ENCODE measurements around the gene CISD3. TPM values are rescaled to one million over a fixed set of nuclear protein-coding genes. Genes with fewer than 3 reads are reported as not detected.

Gene CISD3
- total and polyA plus RNA-seq, 10 of the 15 experiments (the other 5 are each of a cell fraction or from before 2014, with no cell fraction given): 2.6 to 38.1 (median 8.1) TPM

GRCh38 chr17:38735161-38735997 is 5.2 kb downstream of the CISD3 start:
- ChIA-PET SMC1A (ENCODE audit: uncharacterized antibody, unreplicated experiment) (interaction anchor here (0.6 to 4.6 kb wide), 10 partner anchors 11 to 223 kb away, joined by 3 to 50 read pairs (median 4); partner anchors contain the start of genes EPOP, MLLT6 and PSMB3), CTCF (interaction anchor here (0.6 to 5.0 kb wide), 32 partner anchors 10 to 418 kb away, joined by 3 to 170 read pairs (median 4); partner anchors contain the start of genes EPOP, PCGF2, PSMB3 and RPL23), RAD21 (ENCODE audit: unreplicated experiment) (interaction anchor here (0.6 to 3.3 kb wide), 17 partner anchors 11 to 246 kb away, joined by 3 to 66 read pairs (median 3); partner anchors contain the start of gene EPOP), POLR2A (interaction anchor here (0.6 to 1.0 kb wide), 3 partner anchors 57 to 134 kb away, joined by 4 to 5 read pairs (median 4); no protein-coding TSS in a partner anchor)
- Histone ChIP-seq H3K27me3 (replicated peaks in 1 of 2; ENCODE audit: control insufficient read depth in 2 of 2, insufficient read depth in 2 of 2, low read length in 1 of 2) (no peaks in the 10 kb centered on the region), H3K36me3 (ENCODE audit: control insufficient read depth in 2 of 2, insufficient read depth in 2 of 2, low read length in 1 of 2) (peaks cover 4 to 22% of the 10 kb centered on the region in 2 experiments; a peak in 3 of 4 replicates), H3K4me3 (no peak overlapping the region), H3K4me2 (ENCODE audit: control insufficient read depth, insufficient read depth) (no peak overlapping the region), H2AFZ (ENCODE audit: control insufficient read depth, low read depth, low read length) (no peak overlapping the region), H4K20me1 (ENCODE audit: control insufficient read depth, insufficient read depth) (no peaks in the 10 kb centered on the region), H3K9me3 (replicated peaks; ENCODE audit: control insufficient read depth, insufficient read depth, low read length) (no peaks in the 10 kb centered on the region), H3K4me1 (ENCODE audit: control insufficient read depth, insufficient read depth, low read length) (peaks cover 20% of the 10 kb centered on the region), H3K27ac (ENCODE audit: control insufficient read depth, insufficient read depth) (no peak overlapping the region), H3K79me2 (ENCODE audit: control insufficient read depth, insufficient read depth, low read length) (peaks cover 12% of the 10 kb centered on the region), H3K9ac (ENCODE audit: control insufficient read depth, insufficient read depth, low read length) (no peak overlapping the region)
- in situ Hi-C loops (cut with MboI) (no loop called here), intact Hi-C loops (cut with micrococcal nuclease; ENCODE audit: unreplicated experiment) (loop anchor here (1.0 kb wide), 1 partner anchor 58 kb away; no protein-coding TSS in a partner anchor)
- BruUV-seq (replicated peaks): TSS peak; percentile 58
- ATAC-seq: peak; percentile 57
- 44% methylated on average over 23 of the region's 23 CpGs for WGBS (ENCODE audit: insufficient coverage, insufficient replicate concordance, low lambda C conversion rate, missing lambda C conversion rate)
- no peak for FAIRE-seq
- no peak for DNase-seq (ENCODE audit: low read depth, low spot score)
- TF ChIP-seq YY1 (IDR thresholded peaks at IDR 0.05; ENCODE audit: low read depth, low read length) (0 out of 2 replicates have a peak, but pooled peaks have one; percentile 38), CREM (IDR thresholded peaks at IDR 0.05; ENCODE audit: low read depth) (no peak), ATF7 (IDR thresholded peaks at IDR 0.05; ENCODE audit: low read depth) (no peak), CEBPB (IDR thresholded peaks at IDR 0.05; ENCODE audit: borderline replicate concordance in 1 of 2, low read depth in 2 of 2, low read length in 2 of 2) (no peak), E2F8 (IDR thresholded peaks at IDR 0.05; ENCODE audit: low read depth, partially characterized antibody) (no peak), HDGF (IDR thresholded peaks at IDR 0.05) (peak; percentile 91), CHD4 (IDR thresholded peaks at IDR 0.05) (no peak), MTA3 (IDR thresholded peaks at IDR 0.05; ENCODE audit: borderline replicate concordance, low read length) (no peak), ESRRA (IDR thresholded peaks at IDR 0.05; ENCODE audit: low read length) (no peak), CREB1 (IDR thresholded peaks at IDR 0.05; ENCODE audit: low read depth) (no peak), SMARCA5 (IDR thresholded peaks at IDR 0.05) (no peak), PML (IDR thresholded peaks at IDR 0.05; ENCODE audit: low read length) (no peak), BHLHE40 (IDR thresholded peaks at IDR 0.05; ENCODE audit: borderline replicate concordance in 1 of 2, low read depth in 2 of 2, low read length in 1 of 2) (0 out of 4 replicates have a peak, but pooled peaks of 1 of the 2 experiments have one; percentile 42)
- TF ChIP-seq, protein P1, sequence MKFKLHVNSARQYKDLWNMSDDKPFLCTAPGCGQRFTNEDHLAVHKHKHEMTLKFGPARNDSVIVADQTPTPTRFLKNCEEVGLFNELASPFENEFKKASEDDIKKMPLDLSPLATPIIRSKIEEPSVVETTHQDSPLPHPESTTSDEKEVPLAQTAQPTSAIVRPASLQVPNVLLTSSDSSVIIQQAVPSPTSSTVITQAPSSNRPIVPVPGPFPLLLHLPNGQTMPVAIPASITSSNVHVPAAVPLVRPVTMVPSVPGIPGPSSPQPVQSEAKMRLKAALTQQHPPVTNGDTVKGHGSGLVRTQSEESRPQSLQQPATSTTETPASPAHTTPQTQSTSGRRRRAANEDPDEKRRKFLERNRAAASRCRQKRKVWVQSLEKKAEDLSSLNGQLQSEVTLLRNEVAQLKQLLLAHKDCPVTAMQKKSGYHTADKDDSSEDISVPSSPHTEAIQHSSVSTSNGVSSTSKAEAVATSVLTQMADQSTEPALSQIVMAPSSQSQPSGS (IDR thresholded peaks at IDR 0.05; ENCODE audit: low read length): no peak
- TF ChIP-seq, protein P2, sequence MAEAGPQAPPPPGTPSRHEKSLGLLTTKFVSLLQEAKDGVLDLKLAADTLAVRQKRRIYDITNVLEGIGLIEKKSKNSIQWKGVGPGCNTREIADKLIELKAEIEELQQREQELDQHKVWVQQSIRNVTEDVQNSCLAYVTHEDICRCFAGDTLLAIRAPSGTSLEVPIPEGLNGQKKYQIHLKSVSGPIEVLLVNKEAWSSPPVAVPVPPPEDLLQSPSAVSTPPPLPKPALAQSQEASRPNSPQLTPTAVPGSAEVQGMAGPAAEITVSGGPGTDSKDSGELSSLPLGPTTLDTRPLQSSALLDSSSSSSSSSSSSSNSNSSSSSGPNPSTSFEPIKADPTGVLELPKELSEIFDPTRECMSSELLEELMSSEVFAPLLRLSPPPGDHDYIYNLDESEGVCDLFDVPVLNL (IDR thresholded peaks at IDR 0.05; ENCODE audit: low read depth, low read length): no peak
- TF ChIP-seq, protein P3, sequence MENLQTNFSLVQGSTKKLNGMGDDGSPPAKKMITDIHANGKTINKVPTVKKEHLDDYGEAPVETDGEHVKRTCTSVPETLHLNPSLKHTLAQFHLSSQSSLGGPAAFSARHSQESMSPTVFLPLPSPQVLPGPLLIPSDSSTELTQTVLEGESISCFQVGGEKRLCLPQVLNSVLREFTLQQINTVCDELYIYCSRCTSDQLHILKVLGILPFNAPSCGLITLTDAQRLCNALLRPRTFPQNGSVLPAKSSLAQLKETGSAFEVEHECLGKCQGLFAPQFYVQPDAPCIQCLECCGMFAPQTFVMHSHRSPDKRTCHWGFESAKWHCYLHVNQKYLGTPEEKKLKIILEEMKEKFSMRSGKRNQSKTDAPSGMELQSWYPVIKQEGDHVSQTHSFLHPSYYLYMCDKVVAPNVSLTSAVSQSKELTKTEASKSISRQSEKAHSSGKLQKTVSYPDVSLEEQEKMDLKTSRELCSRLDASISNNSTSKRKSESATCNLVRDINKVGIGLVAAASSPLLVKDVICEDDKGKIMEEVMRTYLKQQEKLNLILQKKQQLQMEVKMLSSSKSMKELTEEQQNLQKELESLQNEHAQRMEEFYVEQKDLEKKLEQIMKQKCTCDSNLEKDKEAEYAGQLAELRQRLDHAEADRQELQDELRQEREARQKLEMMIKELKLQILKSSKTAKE (IDR thresholded peaks at IDR 0.05; ENCODE audit: low read depth, poor library complexity, severe bottlenecking): no peak

All from GM12878 (cell line).